GM12874 (cell line): ENCODE results near the gene ETFA.

Source experiments
- CTCF ChIP-seq: IDR thresholded peaks from 2 replicates; pipeline ENCODE4 v1.5.1; 2011; ENCODE audit warnings: low read depth, mild to moderate bottlenecking, control low read depth, low read length, moderate library complexity; ENCODE audit not compliant: insufficient read depth

ETFA gene

GRCh38 chr15:76312540-76313174 lies 1.4 kb upstream of the ETFA start:
- no peak for TF ChIP-seq CTCF

GRCh38 chr15:76310475-76311099 lies 682 bp downstream of the ETFA start:
- no peak for TF ChIP-seq CTCF

- TF ChIP-seq CTCF: no peak
Measured at GRCh38 chr15:76309601-76310330, 1.5 kb downstream of the ETFA start.

GRCh38 chr15:76303909-76304308 lies 7.4 kb downstream of the ETFA start:
- TF ChIP-seq CTCF: no peak

GRCh38 chr15:76299786-76300185 lies 11.5 kb downstream of the ETFA start:
- TF ChIP-seq CTCF: no peak

- no peak for TF ChIP-seq CTCF
Measured at GRCh38 chr15:76298986-76299385, 12.3 kb downstream of the ETFA start.

GRCh38 chr15:76296849-76297248 lies 14.4 kb downstream of the ETFA start:
- no peak for TF ChIP-seq CTCF
